ENCODE results near the gene DCXR.

DCXR gene

DNA sequence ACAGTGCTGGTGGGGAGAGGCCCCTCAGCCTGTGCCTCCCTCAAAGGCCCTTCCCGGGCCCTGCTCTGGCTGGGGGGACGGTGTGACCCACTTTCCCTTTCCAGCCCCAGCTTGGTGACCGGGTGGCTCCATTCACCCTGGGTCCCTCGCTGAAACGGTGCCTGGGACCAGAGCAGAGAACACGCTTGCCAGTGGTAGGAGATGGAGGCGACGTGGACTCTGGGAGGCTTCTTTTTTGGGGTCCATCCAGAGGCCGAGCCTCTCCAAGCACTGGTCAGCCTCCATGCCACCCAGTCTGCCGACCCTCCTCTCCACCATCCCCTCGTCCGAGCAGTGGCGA, 22.6 kb downstream of the DCXR start:
- TF ChIP-seq POLR2A (IDR thresholded peaks at IDR 0.05; ENCODE audit: extremely low read depth, insufficient read length) (no peak), MYC (IDR thresholded peaks at IDR 0.05; ENCODE audit: low read depth, low read length) (no peak), CTCF (IDR thresholded peaks at IDR 0.05; ENCODE audit: low read depth, low read length) (no peak), MAX (IDR thresholded peaks at IDR 0.05; ENCODE audit: low read depth, low read length) (no peak)
- no peak overlapping the region for H3K4me3 ChIP-seq (ENCODE audit: low read depth, low read length)
- no peak for DNase-seq (ENCODE audit: low read depth)

- no peak overlapping the region for H3K4me3 ChIP-seq (ENCODE audit: low read depth, low read length)
- DNase-seq (ENCODE audit: low read depth): no peak
- no peak for TF ChIP-seq POLR2A (IDR thresholded peaks at IDR 0.05; ENCODE audit: extremely low read depth, insufficient read length)
- TF ChIP-seq CTCF (IDR thresholded peaks at IDR 0.05; ENCODE audit: low read depth, low read length): no peak
- TF ChIP-seq MAX (IDR thresholded peaks at IDR 0.05; ENCODE audit: low read depth, low read length): no peak
- TF ChIP-seq MYC (IDR thresholded peaks at IDR 0.05; ENCODE audit: low read depth, low read length): no peak
Measured at GRCh38 chr17:82014432-82014831, 23.1 kb downstream of the DCXR start.

DNA sequence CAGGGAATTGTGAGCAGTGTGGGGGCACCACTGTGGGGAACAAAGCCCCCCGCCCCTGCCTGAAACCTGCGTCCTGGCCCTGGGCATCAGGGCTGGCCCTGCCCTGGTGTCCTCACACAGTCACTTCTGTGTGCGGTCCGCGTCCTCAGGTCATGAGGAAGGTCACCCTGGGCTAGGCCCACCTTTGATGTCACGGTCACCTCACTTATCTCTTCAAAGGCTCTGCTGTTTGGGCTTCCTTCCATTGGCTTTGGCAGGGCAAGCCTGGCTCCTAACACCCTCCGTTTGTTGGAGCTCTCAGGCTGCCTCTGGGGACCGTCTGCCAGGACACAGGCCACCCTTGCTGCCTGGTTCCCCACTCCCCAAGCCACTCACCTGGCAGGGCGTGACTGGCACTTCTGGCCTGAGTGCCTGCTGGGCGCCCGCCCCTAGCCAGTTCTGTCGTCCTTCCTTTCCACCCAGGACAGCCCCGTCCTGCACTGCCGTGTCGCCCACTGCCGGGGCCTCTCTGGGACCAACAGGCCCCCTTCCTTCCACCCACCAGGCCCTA, 23.6 kb downstream of the DCXR start:
- TF ChIP-seq CTCF (IDR thresholded peaks at IDR 0.05; ENCODE audit: low read depth, low read length) (no peak), POLR2A (IDR thresholded peaks at IDR 0.05; ENCODE audit: extremely low read depth, insufficient read length) (no peak), MAX (IDR thresholded peaks at IDR 0.05; ENCODE audit: low read depth, low read length) (no peak), MYC (IDR thresholded peaks at IDR 0.05; ENCODE audit: low read depth, low read length) (no peak)
- DNase-seq (ENCODE audit: low read depth): no peak
- H3K4me3 ChIP-seq (ENCODE audit: low read depth, low read length): no peak overlapping the region

- H3K4me3 ChIP-seq (ENCODE audit: low read depth, low read length): no peak overlapping the region
- DNase-seq (ENCODE audit: low read depth): no peak
- TF ChIP-seq MYC (IDR thresholded peaks at IDR 0.05; ENCODE audit: low read depth, low read length): no peak
- no peak for TF ChIP-seq CTCF (IDR thresholded peaks at IDR 0.05; ENCODE audit: low read depth, low read length)
- TF ChIP-seq POLR2A (IDR thresholded peaks at IDR 0.05; ENCODE audit: extremely low read depth, insufficient read length): no peak
- no peak for TF ChIP-seq MAX (IDR thresholded peaks at IDR 0.05; ENCODE audit: low read depth, low read length)
Measured at GRCh38 chr17:82013341-82013740, 24.2 kb downstream of the DCXR start.

DNA sequence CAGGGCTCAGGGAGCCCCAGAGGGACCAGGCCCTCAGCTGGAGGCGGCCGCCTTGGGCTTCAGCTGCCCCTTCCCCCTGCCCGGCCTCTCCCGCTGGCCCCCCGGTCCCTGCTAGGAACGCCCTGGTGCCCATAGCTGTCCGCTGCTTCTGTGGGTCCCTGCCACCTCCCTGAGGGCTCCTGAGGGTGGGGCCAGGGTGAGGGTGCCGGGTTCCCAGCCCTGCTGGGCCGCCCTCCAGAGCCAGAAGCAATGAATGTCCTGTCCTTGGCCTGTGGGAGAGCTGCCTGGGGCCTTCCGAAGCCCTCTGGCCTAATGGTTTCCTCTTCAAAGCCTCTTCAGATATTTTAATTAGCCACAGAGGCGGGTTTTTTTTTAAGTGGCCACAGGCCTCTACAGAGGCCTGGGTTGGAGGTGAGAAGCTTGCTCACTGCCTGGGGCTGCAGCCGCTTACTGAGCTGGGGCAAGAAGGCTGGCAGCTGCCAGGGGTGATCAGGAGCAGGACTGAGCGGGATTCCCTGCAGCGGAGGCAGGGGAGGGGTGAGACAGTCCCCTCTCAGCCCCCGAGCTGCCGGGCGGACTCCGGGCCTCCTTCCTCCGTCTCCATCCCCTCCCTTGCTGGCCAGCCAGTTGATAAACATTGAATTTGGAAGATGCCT, 24.7 kb downstream of the DCXR start:
- H3K4me3 ChIP-seq (ENCODE audit: low read depth, low read length): no peak overlapping the region
- no peak for TF ChIP-seq MYC (IDR thresholded peaks at IDR 0.05; ENCODE audit: low read depth, low read length)
- TF ChIP-seq CTCF (IDR thresholded peaks at IDR 0.05; ENCODE audit: low read depth, low read length): no peak
- no peak for TF ChIP-seq MAX (IDR thresholded peaks at IDR 0.05; ENCODE audit: low read depth, low read length)
- TF ChIP-seq POLR2A (IDR thresholded peaks at IDR 0.05; ENCODE audit: extremely low read depth, insufficient read length): no peak
- DNase-seq (ENCODE audit: low read depth): no peak
